ENCODE results near the gene CDH4.

CDH4 gene

GRCh38 chr20:61788343-61788742 lies 536.3 kb downstream of the CDH4 start:
- DNase-seq (ENCODE audit: low read depth): no peak

- DNase-seq (ENCODE audit: low read depth): no peak
Observed at GRCh38 chr20:61789329-61789728, 537.3 kb downstream of the CDH4 start.

- DNase-seq (ENCODE audit: low read depth): no peak
Observed at GRCh38 chr20:61790116-61790827, 538.2 kb downstream of the CDH4 start.

GRCh38 chr20:61791995-61792394 lies 539.9 kb downstream of the CDH4 start:
- no peak for DNase-seq (ENCODE audit: low read depth)

GRCh38 chr20:61795669-61796630 lies 543.9 kb downstream of the CDH4 start:
- DNase-seq (ENCODE audit: low read depth): no peak

GRCh38 chr20:61796738-61797137 lies 544.7 kb downstream of the CDH4 start:
- no peak for DNase-seq (ENCODE audit: low read depth)

GRCh38 chr20:61797200-61797599 lies 545.1 kb downstream of the CDH4 start:
- no peak for DNase-seq (ENCODE audit: low read depth)

GRCh38 chr20:61797971-61798411 lies 545.9 kb downstream of the CDH4 start:
- DNase-seq (ENCODE audit: low read depth): no peak

- no peak for DNase-seq (ENCODE audit: low read depth)
Observed at GRCh38 chr20:61798632-61799031, 546.6 kb downstream of the CDH4 start.

GRCh38 chr20:61799394-61799923 lies 547.4 kb downstream of the CDH4 start:
- DNase-seq (ENCODE audit: low read depth): no peak

- no peak for DNase-seq (ENCODE audit: low read depth)
Observed at GRCh38 chr20:61799928-61800327, 547.9 kb downstream of the CDH4 start.

- no peak for DNase-seq (ENCODE audit: low read depth)
Observed at GRCh38 chr20:61800359-61801064, 548.5 kb downstream of the CDH4 start.

GRCh38 chr20:61801065-61801360 lies 549.0 kb downstream of the CDH4 start:
- DNase-seq (ENCODE audit: low read depth): no peak

GRCh38 chr20:61801428-61801827 lies 549.4 kb downstream of the CDH4 start:
- DNase-seq (ENCODE audit: low read depth): no peak

GRCh38 chr20:61801857-61802442 lies 549.9 kb downstream of the CDH4 start:
- no peak for DNase-seq (ENCODE audit: low read depth)

GRCh38 chr20:61802721-61803311 lies 550.8 kb downstream of the CDH4 start:
- no peak for DNase-seq (ENCODE audit: low read depth)

GRCh38 chr20:61803416-61803914 lies 551.4 kb downstream of the CDH4 start:
- DNase-seq (ENCODE audit: low read depth): no peak

GRCh38 chr20:61803915-61804751 lies 552.1 kb downstream of the CDH4 start:
- no peak for DNase-seq (ENCODE audit: low read depth)

GRCh38 chr20:61804752-61805295 lies 552.8 kb downstream of the CDH4 start:
- DNase-seq (ENCODE audit: low read depth): no peak

- no peak for DNase-seq (ENCODE audit: low read depth)
Observed at GRCh38 chr20:61805365-61805764, 553.3 kb downstream of the CDH4 start.
